Smooth muscle cell (in vitro differentiated cells): ENCODE results near the gene HPS5. TPM values are rescaled to one million over a fixed set of nuclear protein-coding genes. Genes with fewer than 3 reads are reported as not detected.
"Not testable (repeated sequence)": the region's sequence is repeated elsewhere in the genome, so short reads cannot be mapped to it uniquely, and the experiment has no call there.

Experiments used
- DNase-seq: peaks from one replicate; lab custom pipeline; 2025; ENCODE audit not compliant: unreplicated experiment; lab: John Stamatoyannopoulos, UW
- H2AFZ ChIP-seq: fragments of 200-600 bp; sonication (generic); 2 replicates; pipeline ENCODE4 v1.6.0; 2016; ENCODE audit warnings: antibody characterized with exemption, low read depth, mild to moderate bottlenecking
- H3F3A ChIP-seq: fragments of 200-600 bp; sonication (generic); 2 replicates; pipeline ENCODE4 v1.6.0; 2017; ENCODE audit warnings: antibody characterized with exemption, low read depth
- H3K27ac ChIP-seq: fragments of 200-600 bp; sonication (generic); 2 replicates; pipeline ENCODE4 v1.5.1; 2016; ENCODE audit warnings: low read depth, mild to moderate bottlenecking
- H3K27me3 ChIP-seq: fragments of 200-600 bp; sonication (generic); 2 replicates; pipeline ENCODE4 v1.6.1; 2016; ENCODE audit warnings: low read depth, mild to moderate bottlenecking
- H3K36me3 ChIP-seq: fragments of 200-600 bp; sonication (generic); 2 replicates; pipeline ENCODE4 v1.5.1; 2016; ENCODE audit warnings: low read depth
- H3K4me1 ChIP-seq: fragments of 200-600 bp; sonication (generic); 2 replicates; pipeline ENCODE4 v1.5.1; 2016; ENCODE audit warnings: low read depth
- H3K4me2 ChIP-seq: fragments of 200-600 bp; sonication (generic); 2 replicates; pipeline ENCODE4 v1.6.0; 2016; ENCODE audit warnings: mild to moderate bottlenecking
- H3K4me3 ChIP-seq: fragments of 200-600 bp; sonication (generic); 2 replicates; pipeline ENCODE4 v1.5.1; 2016; ENCODE audit warnings: mild to moderate bottlenecking
- H3K79me2 ChIP-seq: fragments of 200-600 bp; sonication (generic); 2 replicates; pipeline ENCODE4 v1.6.0; 2016; ENCODE audit warnings: low read depth, mild to moderate bottlenecking
- H3K9ac ChIP-seq: fragments of 200-600 bp; sonication (generic); 2 replicates; pipeline ENCODE4 v1.6.0; 2016; ENCODE audit warnings: low read depth
- H3K9me3 ChIP-seq: fragments of 200-600 bp; sonication (generic); replicated peaks from 2 replicates; pipeline ENCODE4 v1.5.1; 2016; ENCODE audit warnings: low read depth
- H4K20me1 ChIP-seq: fragments of 200-600 bp; sonication (generic); 2 replicates; pipeline ENCODE4 v1.6.0; 2016; ENCODE audit warnings: low read depth
- CTCF ChIP-seq: fragments of 200-600 bp; sonication (generic); IDR thresholded peaks from 2 replicates; pipeline ENCODE4 v1.5.1; 2017; ENCODE audit warnings: borderline replicate concordance, mild to moderate bottlenecking, antibody characterized with exemption; ENCODE audit not compliant: insufficient read depth, poor library complexity, severe bottlenecking
- WGBS: methylation state at CpG from one replicate; pipeline ENCODE4 v1.1.7; 2016; ENCODE audit warnings: low lambda C conversion rate; 5-methylcytosine and 5-hydroxymethylcytosine counted together
- polyA plus RNA-seq: library from polyadenylated mRNA; unstranded; fragments of >200 nt; fragmentation: Nextera tagmentation; extraction: Ambion mirVana; gene quantifications from 2 replicates; pipeline ENCODE4 v1.2.1, GENCODE V29; 2016
- total RNA-seq: library from RNA; depleted of rRNA; stranded (reverse); fragments of >200 nt; gene quantifications from 2 replicates; pipeline ENCODE4 v1.2.3, GENCODE V29; 2014

HPS5 gene
- total and polyA plus RNA-seq, 2 experiments from 2014 or later: 7.4 to 13.1 TPM

- Histone ChIP-seq H3K4me1 (no peaks in the 10 kb centered on the region), H4K20me1 (no peaks in the 10 kb centered on the region), H3K36me3 (no peaks in the 10 kb centered on the region), H3K9ac (no peak within 1 kb of the TSS), H2AFZ (no peak within 1 kb of the TSS), H3F3A (no peaks in the 10 kb centered on the region), H3K79me2 (no peaks in the 10 kb centered on the region), H3K9me3 (no peaks in the 10 kb centered on the region), H3K27ac (no peak within 1 kb of the TSS), H3K4me2 (no peak within 1 kb of the TSS), H3K27me3 (no peaks in the 10 kb centered on the region), H3K4me3 (no peak within 1 kb of the TSS)
- no peak for DNase-seq
- TF ChIP-seq CTCF: no peak
- WGBS: 85% methylated on average over 8 of the region's 8 CpGs
These were observed 56.0 kb downstream of the HPS5 start, which contains the start of gene SAA1 for GRCh38 chr11:18265949-18266348. Gene SAA1 (plus strand): TSS chr11:18266264. CDS start chr11:18266888, 624 bp downstream.

- Histone ChIP-seq H2AFZ (no peak overlapping the region), H3K79me2 (no peaks in the 10 kb centered on the region), H3K27ac (no peak overlapping the region), H3F3A (no peaks in the 10 kb centered on the region), H4K20me1 (no peaks in the 10 kb centered on the region), H3K4me1 (no peaks in the 10 kb centered on the region), H3K27me3 (no peaks in the 10 kb centered on the region), H3K4me3 (no peak overlapping the region), H3K4me2 (no peak overlapping the region), H3K9me3 (no peaks in the 10 kb centered on the region), H3K36me3 (no peaks in the 10 kb centered on the region), H3K9ac (no peak overlapping the region)
- no peak for TF ChIP-seq CTCF
- no peak for DNase-seq
- 100% methylated on average over 1 of the region's 1 CpG for WGBS
These were observed 57.0 kb downstream of the HPS5 start for GRCh38 chr11:18264677-18265555.

GRCh38 chr11:18264035-18264434 lies 57.9 kb downstream of the HPS5 start:
- no peak for DNase-seq
- H3F3A ChIP-seq: no peaks in the 10 kb centered on the region
- H3K79me2 ChIP-seq: no peaks in the 10 kb centered on the region
- no peaks in the 10 kb centered on the region for H3K27me3 ChIP-seq
- no peaks in the 10 kb centered on the region for H3K36me3 ChIP-seq
- H3K4me1 ChIP-seq: no peaks in the 10 kb centered on the region
- no peak overlapping the region for H3K27ac ChIP-seq
- WGBS: 82% methylated on average over 4 of the region's 4 CpGs
- no peaks in the 10 kb centered on the region for H4K20me1 ChIP-seq
- H3K9ac ChIP-seq: no peak overlapping the region
- H3K4me3 ChIP-seq: no peak overlapping the region
- no peak overlapping the region for H2AFZ ChIP-seq
- TF ChIP-seq CTCF: no peak
- no peaks in the 10 kb centered on the region for H3K9me3 ChIP-seq
- no peak overlapping the region for H3K4me2 ChIP-seq

GRCh38 chr11:18262681-18263350 lies 59.1 kb downstream of the HPS5 start:
- H3K36me3 ChIP-seq, H3F3A ChIP-seq, H3K9me3 ChIP-seq, H3K27ac ChIP-seq, H2AFZ ChIP-seq, DNase-seq, H3K4me3 ChIP-seq, H4K20me1 ChIP-seq, H3K9ac ChIP-seq, H3K79me2 ChIP-seq, H3K4me1 ChIP-seq, H3K27me3 ChIP-seq, H3K4me2 ChIP-seq: not testable (repeated sequence)
- WGBS: 59% methylated on average over 8 of the region's 8 CpGs
